ENCODE measurements around the gene CRYBA4.
A peak's percentile ranks its signal among the peaks of the same experiment; 100 is the strongest.

CRYBA4 gene

GRCh38 chr22:26587991-26588613, 33.7 kb upstream of the CRYBA4 start:
- Histone ChIP-seq H2AFZ (ENCODE audit: low read length) (no peak overlapping the region), H3K4me1 (ENCODE audit: insufficient read depth, low read length, severe bottlenecking) (peaks cover 60% of the 10 kb centered on the region), H3K9me3 (ENCODE audit: low read length) (peaks cover 4% of the 10 kb centered on the region; the same call in 1 of the 2 replicates), H3K36me3 (ENCODE audit: insufficient read depth, low read length) (peaks cover 12% of the 10 kb centered on the region), H3F3A (ENCODE audit: insufficient read depth, low read length) (no peaks in the 10 kb centered on the region), H3K27me3 (ENCODE audit: insufficient read depth, low read length) (no peaks in the 10 kb centered on the region), H3K27ac (ENCODE audit: low read depth, low read length, poor library complexity, severe bottlenecking) (peak overlapping the region; percentile 49), H4K20me1 (ENCODE audit: insufficient read depth, low read length) (no peaks in the 10 kb centered on the region), H3K9ac (ENCODE audit: low read length) (no peak overlapping the region; the same call in 1 of the 2 replicates), H3K4me2 (ENCODE audit: low read length) (peak overlapping the region; percentile 85), H3K9me2 (ENCODE audit: low read depth, low read length) (no peaks in the 10 kb centered on the region), H3K4me3 (ENCODE audit: low read depth, low read length, poor library complexity, severe bottlenecking) (peak overlapping the region; percentile 95), H3K79me2 (ENCODE audit: insufficient read depth, low read length) (peaks cover 41% of the 10 kb centered on the region)
- TF ChIP-seq EZH2 (IDR thresholded peaks at IDR 0.05; ENCODE audit: borderline replicate concordance, low read length) (no peak), CTCF (IDR thresholded peaks at IDR 0.05; ENCODE audit: low read length) (no peak)

GRCh38 chr22:26588729-26589366, 32.9 kb upstream of the CRYBA4 start:
- Histone ChIP-seq H3K4me2 (ENCODE audit: low read length) (peak overlapping the region; percentile 85), H3K9ac (ENCODE audit: low read length) (peak overlapping the region; percentile 93), H3K9me2 (ENCODE audit: low read depth, low read length) (no peaks in the 10 kb centered on the region), H3K4me3 (ENCODE audit: low read depth, low read length, poor library complexity, severe bottlenecking) (peak overlapping the region; percentile 95), H4K20me1 (ENCODE audit: insufficient read depth, low read length) (no peaks in the 10 kb centered on the region), H3F3A (ENCODE audit: insufficient read depth, low read length) (no peaks in the 10 kb centered on the region), H2AFZ (ENCODE audit: low read length) (no peak overlapping the region), H3K27ac (ENCODE audit: low read depth, low read length, poor library complexity, severe bottlenecking) (peak overlapping the region; percentile 49), H3K4me1 (ENCODE audit: insufficient read depth, low read length, severe bottlenecking) (peaks cover 58% of the 10 kb centered on the region), H3K79me2 (ENCODE audit: insufficient read depth, low read length) (peaks cover 39% of the 10 kb centered on the region), H3K9me3 (ENCODE audit: low read length) (peaks cover 4% of the 10 kb centered on the region; the same call in 1 of the 2 replicates), H3K36me3 (ENCODE audit: insufficient read depth, low read length) (peaks cover 10% of the 10 kb centered on the region), H3K27me3 (ENCODE audit: insufficient read depth, low read length) (no peaks in the 10 kb centered on the region)
- no peak for TF ChIP-seq CTCF (IDR thresholded peaks at IDR 0.05; ENCODE audit: low read length)
- no peak for TF ChIP-seq EZH2 (IDR thresholded peaks at IDR 0.05; ENCODE audit: borderline replicate concordance, low read length)

- Histone ChIP-seq H3K79me2 (ENCODE audit: insufficient read depth, low read length) (peaks cover 33% of the 10 kb centered on the region), H2AFZ (ENCODE audit: low read length) (no peak overlapping the region), H3K27me3 (ENCODE audit: insufficient read depth, low read length) (no peaks in the 10 kb centered on the region), H4K20me1 (ENCODE audit: insufficient read depth, low read length) (no peaks in the 10 kb centered on the region), H3K9me2 (ENCODE audit: low read depth, low read length) (no peaks in the 10 kb centered on the region), H3K4me2 (ENCODE audit: low read length) (peak overlapping the region; percentile 85), H3K4me3 (ENCODE audit: low read depth, low read length, poor library complexity, severe bottlenecking) (peak overlapping the region; percentile 95), H3F3A (ENCODE audit: insufficient read depth, low read length) (no peaks in the 10 kb centered on the region), H3K9ac (ENCODE audit: low read length) (peak overlapping the region; percentile 93), H3K4me1 (ENCODE audit: insufficient read depth, low read length, severe bottlenecking) (peaks cover 53% of the 10 kb centered on the region), H3K27ac (ENCODE audit: low read depth, low read length, poor library complexity, severe bottlenecking) (peak overlapping the region; percentile 49), H3K36me3 (ENCODE audit: insufficient read depth, low read length) (peaks cover 7% of the 10 kb centered on the region), H3K9me3 (ENCODE audit: low read length) (peaks cover 4% of the 10 kb centered on the region; the same call in 1 of the 2 replicates)
- TF ChIP-seq CTCF (IDR thresholded peaks at IDR 0.05; ENCODE audit: low read length) (no peak), EZH2 (IDR thresholded peaks at IDR 0.05; ENCODE audit: borderline replicate concordance, low read length) (no peak)
These were observed 32.4 kb upstream of the CRYBA4 start for GRCh38 chr22:26589367-26589844.
